IPS DF 6.9 (cell line): Measurements from ENCODE around the gene SLC5A2.

Experiments
- DNase-seq: peaks from one replicate; pipeline ENCODE4 v3.0.0-alpha.2; 2013; ENCODE audit warnings: low read depth, low spot score
- H3K27ac ChIP-seq: one replicate; pipeline ENCODE4 v1.5.1; 2013; ENCODE audit warnings: low read length, control low read depth
- H3K27me3 ChIP-seq: 2 replicates; pipeline ENCODE4 v1.6.1; 2013; ENCODE audit warnings: mild to moderate bottlenecking, low read length; ENCODE audit not compliant: control insufficient read depth, insufficient read depth
- H3K36me3 ChIP-seq: 2 replicates; pipeline ENCODE4 v1.6.1; 2013; ENCODE audit warnings: low read length; ENCODE audit not compliant: control insufficient read depth, insufficient read depth
- H3K4me1 ChIP-seq: 2 replicates; pipeline ENCODE4 v1.6.1; 2013; ENCODE audit warnings: low read length; ENCODE audit not compliant: control insufficient read depth, insufficient read depth
- H3K4me3 ChIP-seq: 2 replicates; pipeline ENCODE4 v1.5.1; 2013; ENCODE audit warnings: mild to moderate bottlenecking, low read length
- H3K9me3 ChIP-seq: 2 replicates; pipeline ENCODE4 v1.6.1; 2013; ENCODE audit warnings: low read length, inconsistent platforms; ENCODE audit not compliant: control insufficient read depth, insufficient read depth
- WGBS: extraction: QIAGEN DNeasy Blood & Tissue Kit; methylation state at CpG from one replicate; pipeline ENCODE4 v1.1.7; 2013; ENCODE audit warnings: mixed read lengths, missing lambda C conversion rate; ENCODE audit not compliant: insufficient read length, insufficient coverage; 5-methylcytosine and 5-hydroxymethylcytosine counted together

The SLC5A2 gene

DNA sequence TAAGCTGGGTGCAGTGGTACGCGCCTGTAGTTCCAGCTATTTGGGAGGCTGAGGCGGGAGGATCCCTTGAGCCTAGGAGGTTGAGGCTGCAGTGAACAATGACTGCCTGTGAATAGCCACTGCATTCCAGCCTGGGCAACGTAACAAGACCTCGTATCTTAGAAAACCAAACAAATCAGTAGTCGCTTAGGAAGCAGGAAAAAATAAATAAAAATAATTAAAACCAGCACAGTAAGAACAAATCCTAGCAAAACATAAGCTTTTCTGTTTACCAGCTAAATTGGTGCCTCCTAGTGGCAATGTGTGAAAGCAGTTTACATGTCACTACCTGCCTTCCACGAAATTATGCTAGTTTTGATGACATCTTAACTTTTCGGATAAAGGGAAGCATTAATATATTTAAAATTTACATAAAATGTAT lies 22.3 kb upstream of the SLC5A2 start:
- Histone ChIP-seq H3K36me3 (no peaks in the 10 kb centered on the region), H3K9me3 (no peaks in the 10 kb centered on the region), H3K27me3 (no peaks in the 10 kb centered on the region), H3K4me1 (no peaks in the 10 kb centered on the region; the same call in 1 of the 2 replicates), H3K27ac (no peak overlapping the region), H3K4me3 (no peak overlapping the region; the same call in 1 of the 2 replicates)
- DNase-seq = no peak
- WGBS = no CpG with 5 or more reads among the region's 8 CpGs

DNA sequence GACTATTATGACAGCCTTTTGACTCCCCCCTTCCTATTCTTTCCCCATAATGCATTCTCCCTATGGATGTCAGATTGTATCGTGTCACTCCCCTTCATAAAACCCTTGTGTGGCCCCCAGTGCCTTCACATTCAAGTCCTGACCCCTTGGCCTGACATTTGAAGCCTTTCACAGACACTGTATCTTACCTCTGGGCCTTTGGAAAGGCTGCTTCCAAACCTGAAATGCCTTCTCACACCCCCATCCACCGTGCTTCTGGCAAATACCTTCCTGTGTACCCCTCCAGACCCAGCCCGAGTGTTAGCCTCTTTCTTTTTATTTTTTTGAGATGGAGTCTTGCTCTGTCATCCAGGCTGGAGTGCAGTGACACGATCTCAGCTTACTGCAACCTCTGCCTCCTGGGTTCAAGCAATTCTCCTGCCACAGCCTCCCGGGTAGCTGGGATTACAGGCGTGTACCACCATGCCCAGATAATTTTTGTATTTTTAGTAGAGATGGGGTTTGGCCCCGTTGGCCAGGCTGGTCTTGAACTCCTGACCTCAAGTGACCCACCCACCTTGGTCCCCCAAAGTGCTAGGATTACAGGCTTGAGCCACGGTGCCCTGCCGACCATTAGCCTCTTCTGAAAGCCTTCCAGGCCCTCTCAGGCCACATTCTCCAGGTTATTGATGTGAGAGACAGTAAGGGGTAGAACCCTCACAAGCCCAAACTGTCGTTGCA lies 21.6 kb upstream of the SLC5A2 start:
- H3K4me1 ChIP-seq = no peaks in the 10 kb centered on the region; the same call in 1 of the 2 replicates
- H3K27me3 ChIP-seq = no peaks in the 10 kb centered on the region
- no peak overlapping the region for H3K27ac ChIP-seq
- H3K9me3 ChIP-seq = no peaks in the 10 kb centered on the region
- no peak overlapping the region for H3K4me3 ChIP-seq
- no CpG with 5 or more reads among the region's 10 CpGs for WGBS
- no peak for DNase-seq
- no peaks in the 10 kb centered on the region for H3K36me3 ChIP-seq

DNA sequence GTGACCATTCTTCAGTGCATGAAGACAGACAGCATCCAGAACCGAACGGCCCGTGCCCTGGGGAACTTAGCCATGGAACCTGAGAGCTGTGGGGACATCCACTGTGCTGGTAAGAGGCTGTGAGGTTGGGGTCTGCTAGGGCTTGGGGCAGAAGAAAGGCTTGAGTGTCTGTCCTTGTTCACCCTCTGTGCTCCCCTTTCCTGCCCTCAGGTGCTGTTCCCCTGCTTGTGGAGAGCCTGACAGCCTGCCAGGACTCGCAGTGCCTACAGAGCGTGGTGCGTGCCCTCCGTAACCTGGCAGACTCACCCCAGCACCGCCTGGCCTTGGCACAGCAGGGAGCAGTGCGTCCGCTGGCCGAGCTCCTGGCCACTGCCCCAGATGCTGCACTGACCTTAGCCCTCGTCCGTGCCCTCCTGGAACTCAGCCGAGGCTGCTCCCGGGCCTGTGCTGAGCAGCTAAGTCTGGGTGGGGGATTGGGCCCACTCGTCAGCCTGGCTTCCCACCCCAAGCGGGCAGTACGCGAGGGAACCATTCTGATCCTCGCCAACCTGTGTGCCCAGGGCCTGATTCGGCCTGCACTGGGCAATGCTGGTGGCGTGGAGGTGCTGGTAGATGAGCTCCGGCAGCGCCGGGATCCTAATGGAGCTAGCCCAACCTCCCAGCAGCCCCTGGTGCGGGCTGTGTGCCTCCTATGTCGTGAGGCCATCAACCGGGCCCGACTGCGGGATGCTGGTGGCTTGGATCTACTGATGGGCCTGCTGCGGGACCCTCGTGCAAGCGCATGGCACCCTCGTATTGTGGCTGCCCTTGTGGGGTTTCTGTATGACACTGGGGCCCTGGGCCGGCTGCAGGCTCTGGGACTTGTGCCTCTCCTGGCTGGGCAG lies 20.8 kb upstream of the SLC5A2 start:
- Histone ChIP-seq H3K4me1 (no peaks in the 10 kb centered on the region; the same call in 1 of the 2 replicates), H3K27ac (no peak overlapping the region), H3K27me3 (no peaks in the 10 kb centered on the region), H3K36me3 (no peaks in the 10 kb centered on the region), H3K4me3 (no peak overlapping the region), H3K9me3 (no peaks in the 10 kb centered on the region)
- DNase-seq = no peak
- WGBS = no CpG with 5 or more reads among the region's 35 CpGs

DNA sequence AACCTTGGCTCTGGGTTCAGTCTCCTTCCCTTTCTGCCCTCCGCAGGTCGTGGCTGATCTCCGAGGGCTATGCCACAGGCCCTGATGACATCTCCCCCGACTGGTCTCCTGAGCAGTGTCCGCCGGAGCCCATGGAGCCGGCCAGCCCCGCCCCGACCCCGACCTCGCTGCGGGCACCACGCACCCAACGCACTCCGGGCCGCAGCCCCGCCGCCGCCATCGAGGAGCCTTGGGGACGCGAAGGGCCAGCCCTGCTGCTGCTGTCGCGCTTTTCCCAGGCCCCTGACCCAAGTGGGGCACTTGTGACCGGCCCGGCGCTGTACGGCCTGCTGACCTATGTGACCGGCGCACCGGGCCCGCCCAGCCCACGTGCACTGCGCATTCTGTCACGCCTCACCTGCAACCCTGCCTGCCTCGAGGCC lies 18.6 kb upstream of the SLC5A2 start:
- H3K4me1 ChIP-seq = no peaks in the 10 kb centered on the region; the same call in 1 of the 2 replicates
- no CpG with 5 or more reads among the region's 36 CpGs for WGBS
- no peaks in the 10 kb centered on the region for H3K27me3 ChIP-seq
- no peaks in the 10 kb centered on the region for H3K9me3 ChIP-seq
- no peak for DNase-seq
- H3K4me3 ChIP-seq = no peak overlapping the region
- no peak overlapping the region for H3K27ac ChIP-seq
- H3K36me3 ChIP-seq = no peaks in the 10 kb centered on the region

DNA sequence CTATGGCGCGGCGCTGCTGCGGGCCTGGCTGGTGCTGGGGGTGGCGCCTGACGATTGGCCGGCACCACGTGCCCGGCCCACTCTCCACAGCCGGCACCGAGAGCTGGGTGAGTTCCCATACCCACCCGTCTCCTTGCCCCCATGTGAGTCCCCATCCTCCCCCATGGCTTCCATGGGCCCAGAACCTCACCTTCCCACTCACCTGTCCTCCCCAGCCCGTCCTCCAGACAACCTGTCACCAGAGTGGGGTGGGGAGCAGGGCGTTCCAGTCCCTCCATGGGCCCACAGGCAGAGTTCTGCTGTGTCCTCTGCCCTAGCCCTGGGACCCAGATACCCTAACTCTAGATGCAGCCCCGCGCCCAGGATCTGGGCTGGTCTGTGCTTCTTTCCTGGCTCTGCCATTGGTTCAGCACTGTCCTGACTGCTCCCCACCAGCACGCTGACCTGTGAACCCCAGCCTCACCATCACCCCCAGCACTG lies 18.1 kb upstream of the SLC5A2 start:
- no peaks in the 10 kb centered on the region for H3K9me3 ChIP-seq
- WGBS = no CpG with 5 or more reads among the region's 17 CpGs
- H3K4me3 ChIP-seq = no peak overlapping the region
- no peak overlapping the region for H3K27ac ChIP-seq
- DNase-seq = no peak
- no peaks in the 10 kb centered on the region for H3K36me3 ChIP-seq
- no peaks in the 10 kb centered on the region; the same call in 1 of the 2 replicates for H3K4me1 ChIP-seq
- H3K27me3 ChIP-seq = no peaks in the 10 kb centered on the region

DNA sequence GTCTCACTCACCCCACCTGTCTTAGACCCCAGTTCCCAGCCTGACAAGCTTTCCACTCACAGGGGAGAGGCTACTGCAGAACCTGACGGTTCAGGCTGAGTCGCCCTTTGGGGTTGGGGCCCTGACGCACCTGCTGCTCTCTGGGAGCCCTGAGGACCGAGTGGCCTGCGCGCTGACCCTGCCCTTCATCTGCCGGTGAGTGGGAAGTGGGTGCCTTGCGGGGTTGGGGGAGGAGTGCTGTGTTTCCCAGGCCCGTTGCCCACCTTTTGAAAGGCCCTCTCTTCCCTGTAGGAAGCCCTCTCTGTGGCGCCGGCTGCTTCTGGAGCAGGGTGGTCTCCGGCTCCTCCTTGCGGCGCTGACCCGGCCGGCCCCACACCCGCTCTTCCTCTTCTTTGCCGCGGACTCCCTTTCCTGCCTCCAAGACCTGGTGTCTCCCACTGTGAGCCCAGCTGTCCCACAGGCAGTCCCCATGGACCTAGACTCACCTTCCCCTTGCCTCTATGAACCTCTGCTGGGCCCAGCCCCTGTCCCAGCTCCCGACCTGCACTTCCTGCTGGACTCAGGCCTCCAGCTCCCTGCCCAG lies 17.0 kb upstream of the SLC5A2 start:
- Histone ChIP-seq H3K27ac (no peak overlapping the region), H3K36me3 (no peaks in the 10 kb centered on the region), H3K4me1 (no peaks in the 10 kb centered on the region; the same call in 1 of the 2 replicates), H3K4me3 (no peak overlapping the region), H3K27me3 (no peaks in the 10 kb centered on the region), H3K9me3 (no peaks in the 10 kb centered on the region)
- no CpG with 5 or more reads among the region's 20 CpGs for WGBS
- DNase-seq = no peak

DNA sequence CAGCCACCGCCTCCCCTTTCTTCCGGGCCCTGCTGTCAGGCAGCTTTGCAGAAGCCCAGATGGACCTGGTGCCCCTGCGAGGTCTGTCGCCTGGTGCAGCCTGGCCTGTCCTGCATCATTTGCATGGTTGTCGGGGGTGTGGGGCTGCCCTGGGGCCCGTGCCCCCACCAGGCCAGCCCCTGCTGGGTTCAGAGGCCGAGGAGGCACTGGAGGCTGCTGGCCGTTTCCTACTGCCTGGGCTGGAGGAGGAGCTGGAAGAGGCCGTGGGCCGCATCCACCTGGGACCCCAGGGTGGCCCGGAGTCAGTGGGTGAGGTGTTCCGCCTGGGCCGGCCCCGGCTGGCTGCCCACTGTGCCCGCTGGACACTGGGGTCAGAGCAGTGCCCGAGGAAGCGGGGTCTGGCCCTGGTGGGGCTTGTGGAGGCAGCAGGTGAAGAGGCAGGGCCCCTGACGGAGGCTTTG lies 16.5 kb upstream of the SLC5A2 start:
- no peak overlapping the region for H3K4me3 ChIP-seq
- H3K9me3 ChIP-seq = no peaks in the 10 kb centered on the region
- DNase-seq = no peak
- H3K27ac ChIP-seq = no peak overlapping the region
- no peaks in the 10 kb centered on the region; the same call in 1 of the 2 replicates for H3K4me1 ChIP-seq
- no peaks in the 10 kb centered on the region for H3K27me3 ChIP-seq
- no CpG with 5 or more reads among the region's 18 CpGs for WGBS
- H3K36me3 ChIP-seq = no peaks in the 10 kb centered on the region

DNA sequence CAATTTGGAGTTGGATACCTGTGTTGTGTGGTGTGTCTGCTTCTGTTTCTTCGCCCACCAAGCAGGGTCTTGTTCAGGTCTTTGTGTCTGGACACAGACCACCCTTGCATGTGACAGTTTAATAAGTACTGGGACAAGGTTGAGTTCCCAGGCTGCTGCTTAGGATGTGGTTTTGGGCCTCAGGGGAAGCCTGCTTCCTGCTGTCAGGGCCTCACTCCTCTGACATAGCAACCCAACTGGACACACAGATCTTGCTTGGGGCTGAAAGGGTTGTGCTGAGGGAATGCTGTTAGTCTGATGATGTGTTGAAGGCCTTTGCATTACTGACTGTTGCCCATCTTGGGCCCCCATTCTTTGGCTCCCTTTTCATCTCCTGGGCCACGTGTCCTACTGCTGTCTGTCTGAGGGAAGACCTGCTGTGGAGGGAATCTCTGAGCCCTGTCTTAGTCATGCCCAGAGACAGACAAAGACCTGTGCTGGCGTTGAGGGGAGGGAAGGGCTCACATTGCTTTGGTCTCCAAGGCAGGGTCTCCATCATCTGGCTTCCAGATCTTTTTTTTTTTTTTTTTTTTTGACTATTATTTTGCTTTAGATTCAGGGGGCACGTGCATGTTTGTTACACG lies 15.7 kb upstream of the SLC5A2 start:
- WGBS = no CpG with 5 or more reads among the region's 5 CpGs
- Histone ChIP-seq H3K36me3 (no peaks in the 10 kb centered on the region), H3K27ac (no peak overlapping the region), H3K9me3 (no peaks in the 10 kb centered on the region), H3K4me3 (no peak overlapping the region), H3K27me3 (no peaks in the 10 kb centered on the region), H3K4me1 (no peaks in the 10 kb centered on the region; the same call in 1 of the 2 replicates)
- DNase-seq = no peak

DNA sequence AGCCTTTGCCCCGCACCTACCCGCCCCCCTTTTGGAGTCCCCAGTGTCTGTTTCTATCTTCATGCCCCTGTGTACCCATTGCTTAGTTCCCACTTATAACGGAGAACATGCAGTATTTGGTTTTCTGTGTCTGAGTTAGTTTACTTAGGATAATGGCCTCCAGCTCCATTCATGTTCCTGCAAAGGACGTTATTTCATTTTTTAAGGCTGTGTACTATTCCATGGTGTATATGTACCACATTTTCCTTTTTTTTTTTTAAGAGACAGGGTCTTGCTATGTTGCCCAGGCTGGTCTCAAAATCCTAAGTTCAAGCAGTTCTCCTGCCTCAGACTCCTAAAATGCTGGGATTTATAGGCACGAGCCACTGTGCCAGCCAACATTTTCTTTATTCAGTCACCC lies 15.1 kb upstream of the SLC5A2 start:
- no peak overlapping the region for H3K27ac ChIP-seq

DNA sequence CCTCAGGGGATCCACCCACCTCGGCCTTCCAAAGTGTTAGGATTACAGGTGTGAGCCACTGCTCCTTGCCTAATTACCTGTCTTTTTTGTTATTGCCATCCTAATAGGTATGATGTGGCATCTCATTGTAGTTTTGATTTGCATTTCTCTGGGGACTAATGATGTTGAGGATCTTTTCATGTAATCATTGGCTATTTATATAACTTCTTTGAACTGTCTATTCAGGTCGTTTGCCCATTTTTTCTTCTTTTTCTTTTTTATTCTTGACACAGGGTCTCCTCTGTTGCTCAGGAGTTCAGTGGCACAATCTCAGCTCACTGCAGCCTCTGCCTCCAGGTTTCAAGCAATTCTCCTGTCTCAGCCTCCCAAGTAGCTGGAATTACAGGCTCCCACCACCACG lies 12.3 kb upstream of the SLC5A2 start:
- no peak for DNase-seq
- Histone ChIP-seq H3K36me3 (no peaks in the 10 kb centered on the region), H3K27ac (no peak overlapping the region), H3K27me3 (peaks cover 1% of the 10 kb centered on the region; the same call in 1 of the 2 replicates), H3K4me1 (no peaks in the 10 kb centered on the region), H3K9me3 (no peaks in the 10 kb centered on the region), H3K4me3 (no peak overlapping the region)
- WGBS = no CpG with 5 or more reads among the region's 3 CpGs

More for the DNA sequence above, 15.1 kb upstream of the SLC5A2 start:
- Histone ChIP-seq H3K4me1 (no peaks in the 10 kb centered on the region; the same call in 1 of the 2 replicates), H3K27me3 (no peaks in the 10 kb centered on the region), H3K36me3 (no peaks in the 10 kb centered on the region), H3K4me3 (no peak overlapping the region), H3K9me3 (no peaks in the 10 kb centered on the region)
- no peak for DNase-seq
- WGBS = no CpG with 5 or more reads among the region's 5 CpGs
